ENCODE results near the gene RAB17.

Gene RAB17

DNA sequence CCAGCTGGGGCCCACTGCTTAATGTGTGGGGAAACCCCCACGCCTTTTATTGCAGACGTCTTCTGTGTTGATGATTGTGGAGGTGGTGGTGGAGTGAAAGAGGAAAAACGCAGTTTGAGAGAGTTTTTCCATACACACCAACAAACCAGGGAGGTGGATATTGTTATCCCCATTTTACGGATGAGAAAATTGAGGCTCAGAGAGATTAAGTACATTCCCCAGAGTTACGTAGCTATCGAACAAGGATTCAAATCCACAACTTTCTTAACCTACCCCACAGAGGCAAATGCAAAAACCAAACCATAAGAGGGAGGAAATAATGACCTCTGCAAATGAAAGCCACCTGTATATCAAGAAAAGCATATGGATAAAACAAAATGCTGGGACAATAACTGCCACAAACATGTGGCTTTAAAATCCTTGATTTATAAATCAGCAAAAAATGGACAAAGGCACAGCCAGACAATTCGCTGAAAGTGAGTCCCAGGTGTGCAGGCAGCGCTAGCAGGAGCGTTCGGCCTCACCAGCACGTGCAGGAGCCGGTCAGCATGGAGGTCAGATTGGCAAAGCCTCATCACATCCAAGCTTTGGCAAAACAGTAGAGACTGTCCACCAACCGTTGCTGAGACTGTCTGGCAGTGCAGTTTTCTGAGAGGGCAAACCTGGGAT, 12.6 kb upstream of the RAB17 start:
- no peak for ATAC-seq (ENCODE audit: insufficient read depth, low read depth)
- H3K4me2 ChIP-seq (ENCODE audit: insufficient read depth, low read length), result no peak overlapping the region
- H3K27ac ChIP-seq (ENCODE audit: low read length), result no peak overlapping the region
- H3K9me3 ChIP-seq (ENCODE audit: insufficient read depth, low read length, severe bottlenecking), result no peaks in the 10 kb centered on the region
- no peak for TF ChIP-seq EZH2 (IDR thresholded peaks at IDR 0.05; ENCODE audit: borderline replicate concordance, low read depth, low read length, severe bottlenecking)
- TF ChIP-seq, protein P1, sequence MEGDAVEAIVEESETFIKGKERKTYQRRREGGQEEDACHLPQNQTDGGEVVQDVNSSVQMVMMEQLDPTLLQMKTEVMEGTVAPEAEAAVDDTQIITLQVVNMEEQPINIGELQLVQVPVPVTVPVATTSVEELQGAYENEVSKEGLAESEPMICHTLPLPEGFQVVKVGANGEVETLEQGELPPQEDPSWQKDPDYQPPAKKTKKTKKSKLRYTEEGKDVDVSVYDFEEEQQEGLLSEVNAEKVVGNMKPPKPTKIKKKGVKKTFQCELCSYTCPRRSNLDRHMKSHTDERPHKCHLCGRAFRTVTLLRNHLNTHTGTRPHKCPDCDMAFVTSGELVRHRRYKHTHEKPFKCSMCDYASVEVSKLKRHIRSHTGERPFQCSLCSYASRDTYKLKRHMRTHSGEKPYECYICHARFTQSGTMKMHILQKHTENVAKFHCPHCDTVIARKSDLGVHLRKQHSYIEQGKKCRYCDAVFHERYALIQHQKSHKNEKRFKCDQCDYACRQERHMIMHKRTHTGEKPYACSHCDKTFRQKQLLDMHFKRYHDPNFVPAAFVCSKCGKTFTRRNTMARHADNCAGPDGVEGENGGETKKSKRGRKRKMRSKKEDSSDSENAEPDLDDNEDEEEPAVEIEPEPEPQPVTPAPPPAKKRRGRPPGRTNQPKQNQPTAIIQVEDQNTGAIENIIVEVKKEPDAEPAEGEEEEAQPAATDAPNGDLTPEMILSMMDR (IDR thresholded peaks at IDR 0.05; ENCODE audit: borderline replicate concordance, extremely low read depth, low read length, poor library complexity, severe bottlenecking), result no peak
- no peak overlapping the region for H3K9ac ChIP-seq (ENCODE audit: low read depth, low read length)
- H2AFZ ChIP-seq (ENCODE audit: low read depth, low read length), result no peak overlapping the region
- H3K4me1 ChIP-seq (ENCODE audit: insufficient read depth, low read length), result no peaks in the 10 kb centered on the region
- H3K36me3 ChIP-seq (ENCODE audit: insufficient read depth, low read length), result no peaks in the 10 kb centered on the region
- H3K27me3 ChIP-seq (ENCODE audit: insufficient read depth, low read length, poor library complexity), result peaks cover 7% of the 10 kb centered on the region
- H3K4me3 ChIP-seq (ENCODE audit: low read depth in 1 of 2, low read length in 2 of 2), result no peak overlapping the region
- H3K79me2 ChIP-seq (ENCODE audit: insufficient read depth, low read length), result no peaks in the 10 kb centered on the region
- no peak for DNase-seq
- no peaks in the 10 kb centered on the region; the same call in 1 of the 2 replicates for H4K20me1 ChIP-seq (ENCODE audit: insufficient read depth, low read length)

DNA sequence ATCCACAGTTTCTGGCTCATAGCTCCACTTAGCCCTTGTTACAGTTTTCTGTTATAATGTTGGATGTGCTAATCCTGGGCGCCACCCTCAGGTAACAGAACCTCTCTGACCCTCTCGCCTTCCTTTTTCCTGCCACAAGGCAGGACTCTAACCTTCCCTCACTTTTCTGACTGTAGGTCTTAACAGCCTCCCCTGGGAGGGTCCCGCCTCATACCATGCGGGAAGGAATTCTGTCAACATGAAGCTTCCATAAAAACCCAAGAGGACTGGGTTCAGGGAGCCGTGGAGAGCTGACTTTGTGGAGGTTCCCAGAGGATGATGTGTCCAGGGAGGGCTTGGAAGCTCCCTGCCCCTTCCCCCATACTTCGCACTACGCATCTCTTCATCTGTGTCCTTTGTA, 11.9 kb upstream of the RAB17 start:
- Histone ChIP-seq H3K4me1 (ENCODE audit: insufficient read depth, low read length) (no peaks in the 10 kb centered on the region), H3K36me3 (ENCODE audit: insufficient read depth, low read length) (no peaks in the 10 kb centered on the region), H2AFZ (ENCODE audit: low read depth, low read length) (no peak overlapping the region), H3K9ac (ENCODE audit: low read depth, low read length) (no peak overlapping the region), H3K4me3 (ENCODE audit: low read depth in 1 of 2, low read length in 2 of 2) (no peak overlapping the region), H3K27ac (ENCODE audit: low read length) (no peak overlapping the region), H3K27me3 (ENCODE audit: insufficient read depth, low read length, poor library complexity) (peaks cover 7% of the 10 kb centered on the region), H4K20me1 (ENCODE audit: insufficient read depth, low read length) (no peaks in the 10 kb centered on the region; the same call in 1 of the 2 replicates), H3K9me3 (ENCODE audit: insufficient read depth, low read length, severe bottlenecking) (no peaks in the 10 kb centered on the region), H3K4me2 (ENCODE audit: insufficient read depth, low read length) (no peak overlapping the region), H3K79me2 (ENCODE audit: insufficient read depth, low read length) (no peaks in the 10 kb centered on the region)
- ATAC-seq (ENCODE audit: insufficient read depth, low read depth) (no peak), DNase-seq (no peak)
- TF ChIP-seq, protein P1 (IDR thresholded peaks at IDR 0.05; ENCODE audit: borderline replicate concordance, extremely low read depth, low read length, poor library complexity, severe bottlenecking), result no peak
- no peak for TF ChIP-seq EZH2 (IDR thresholded peaks at IDR 0.05; ENCODE audit: borderline replicate concordance, low read depth, low read length, severe bottlenecking)

DNA sequence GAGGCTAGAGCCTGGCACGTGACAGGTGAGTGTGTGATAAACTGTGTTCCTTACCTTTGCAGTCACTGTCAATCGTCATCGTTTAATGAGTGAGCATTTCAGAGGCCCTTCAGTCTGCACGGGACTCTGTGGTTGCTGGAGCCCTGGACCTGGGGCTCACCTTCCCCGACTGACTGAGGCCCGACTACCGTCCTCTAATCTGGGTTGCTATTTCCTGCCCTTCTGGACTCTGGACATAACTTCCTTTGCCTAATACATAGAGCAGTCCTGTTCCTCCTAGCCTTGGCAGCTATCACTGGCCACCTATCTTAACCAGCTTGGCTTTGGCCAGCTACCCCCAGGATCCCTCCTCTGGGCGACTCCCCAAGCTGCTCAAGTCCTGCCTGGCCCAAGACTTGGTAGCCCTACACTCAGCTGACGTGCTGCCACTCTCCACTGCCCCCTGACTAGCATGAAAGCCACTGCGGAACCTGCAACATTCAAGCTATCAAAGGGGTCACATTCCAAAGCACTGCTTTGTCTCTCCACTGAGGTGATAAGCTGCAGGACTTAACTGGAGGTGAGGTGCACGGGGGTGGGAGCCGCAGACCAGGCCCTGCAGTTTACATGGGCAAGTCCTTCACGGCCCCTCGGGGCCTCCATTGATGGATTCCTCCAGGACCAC, 11.1 kb upstream of the RAB17 start:
- Histone ChIP-seq H3K9me3 (ENCODE audit: insufficient read depth, low read length, severe bottlenecking) (no peaks in the 10 kb centered on the region), H3K9ac (ENCODE audit: low read depth, low read length) (no peak overlapping the region), H3K36me3 (ENCODE audit: insufficient read depth, low read length) (no peaks in the 10 kb centered on the region), H3K4me1 (ENCODE audit: insufficient read depth, low read length) (no peaks in the 10 kb centered on the region), H2AFZ (ENCODE audit: low read depth, low read length) (no peak overlapping the region), H3K79me2 (ENCODE audit: insufficient read depth, low read length) (no peaks in the 10 kb centered on the region), H3K27ac (ENCODE audit: low read length) (no peak overlapping the region), H3K4me3 (ENCODE audit: low read depth in 1 of 2, low read length in 2 of 2) (no peak overlapping the region), H4K20me1 (ENCODE audit: insufficient read depth, low read length) (no peaks in the 10 kb centered on the region; the same call in 1 of the 2 replicates), H3K4me2 (ENCODE audit: insufficient read depth, low read length) (no peak overlapping the region), H3K27me3 (ENCODE audit: insufficient read depth, low read length, poor library complexity) (peaks cover 7% of the 10 kb centered on the region)
- ATAC-seq (ENCODE audit: insufficient read depth, low read depth), result no peak
- TF ChIP-seq, protein P1 (IDR thresholded peaks at IDR 0.05; ENCODE audit: borderline replicate concordance, extremely low read depth, low read length, poor library complexity, severe bottlenecking), result no peak
- TF ChIP-seq EZH2 (IDR thresholded peaks at IDR 0.05; ENCODE audit: borderline replicate concordance, low read depth, low read length, severe bottlenecking), result no peak
- no peak for DNase-seq

Data from DND-41 (cell line).